Measurements from ENCODE around the gene SHTN1.

SHTN1 gene

DNA sequence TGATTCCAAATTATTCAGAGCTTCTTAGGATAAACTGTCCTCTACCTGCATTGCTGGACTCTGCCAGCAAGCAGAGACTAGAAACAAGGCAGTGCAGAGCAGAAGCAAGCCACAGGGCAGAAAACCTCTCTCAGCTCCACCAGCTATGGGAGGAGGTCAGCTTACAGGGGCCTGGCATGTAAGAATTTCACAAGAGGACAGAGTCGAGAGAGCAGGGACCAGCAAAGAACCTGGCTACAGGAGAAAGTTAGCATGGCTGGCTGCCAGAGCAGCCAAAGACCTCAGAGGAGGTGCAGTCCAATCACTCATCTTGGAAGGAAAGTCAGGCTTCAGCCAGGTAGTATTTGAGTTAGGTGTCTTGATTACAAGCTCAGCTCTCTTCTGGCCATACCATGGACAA lies 92.8 kb downstream of the SHTN1 start:
- Histone ChIP-seq H3K27me3 (ENCODE audit: control insufficient read depth, insufficient read depth, low read length) (no peaks in the 10 kb centered on the region), H3K36me3 (ENCODE audit: control insufficient read depth, low read depth, low read length) (no peaks in the 10 kb centered on the region), H3K9ac (ENCODE audit: low read length) (no peak overlapping the region), H3K27ac (ENCODE audit: low read length) (no peak overlapping the region), H3K9me3 (ENCODE audit: control insufficient read depth, low read depth, low read length) (no peaks in the 10 kb centered on the region), H3K4me3 (ENCODE audit: low read length) (no peak overlapping the region), H3K4me1 (ENCODE audit: control insufficient read depth, low read depth, low read length) (no peaks in the 10 kb centered on the region)

GRCh38 chr10:116910910-116911309 lies 94.1 kb downstream of the SHTN1 start:
- no peak overlapping the region for H3K9ac ChIP-seq (ENCODE audit: low read length)
- no peak overlapping the region for H3K27ac ChIP-seq (ENCODE audit: low read length)
- H3K9me3 ChIP-seq (ENCODE audit: control insufficient read depth, low read depth, low read length) = no peaks in the 10 kb centered on the region
- H3K36me3 ChIP-seq (ENCODE audit: control insufficient read depth, low read depth, low read length) = no peaks in the 10 kb centered on the region
- H3K27me3 ChIP-seq (ENCODE audit: control insufficient read depth, insufficient read depth, low read length) = no peaks in the 10 kb centered on the region
- H3K4me3 ChIP-seq (ENCODE audit: low read length) = no peak overlapping the region
- no peaks in the 10 kb centered on the region for H3K4me1 ChIP-seq (ENCODE audit: control insufficient read depth, low read depth, low read length)

GRCh38 chr10:116909307-116909706 lies 95.7 kb downstream of the SHTN1 start:
- no peaks in the 10 kb centered on the region for H3K27me3 ChIP-seq (ENCODE audit: control insufficient read depth, insufficient read depth, low read length)
- no peaks in the 10 kb centered on the region for H3K4me1 ChIP-seq (ENCODE audit: control insufficient read depth, low read depth, low read length)
- no peaks in the 10 kb centered on the region for H3K9me3 ChIP-seq (ENCODE audit: control insufficient read depth, low read depth, low read length)
- H3K27ac ChIP-seq (ENCODE audit: low read length) = no peak overlapping the region
- H3K4me3 ChIP-seq (ENCODE audit: low read length) = no peak overlapping the region
- H3K36me3 ChIP-seq (ENCODE audit: control insufficient read depth, low read depth, low read length) = no peaks in the 10 kb centered on the region
- no peak overlapping the region for H3K9ac ChIP-seq (ENCODE audit: low read length)

DNA sequence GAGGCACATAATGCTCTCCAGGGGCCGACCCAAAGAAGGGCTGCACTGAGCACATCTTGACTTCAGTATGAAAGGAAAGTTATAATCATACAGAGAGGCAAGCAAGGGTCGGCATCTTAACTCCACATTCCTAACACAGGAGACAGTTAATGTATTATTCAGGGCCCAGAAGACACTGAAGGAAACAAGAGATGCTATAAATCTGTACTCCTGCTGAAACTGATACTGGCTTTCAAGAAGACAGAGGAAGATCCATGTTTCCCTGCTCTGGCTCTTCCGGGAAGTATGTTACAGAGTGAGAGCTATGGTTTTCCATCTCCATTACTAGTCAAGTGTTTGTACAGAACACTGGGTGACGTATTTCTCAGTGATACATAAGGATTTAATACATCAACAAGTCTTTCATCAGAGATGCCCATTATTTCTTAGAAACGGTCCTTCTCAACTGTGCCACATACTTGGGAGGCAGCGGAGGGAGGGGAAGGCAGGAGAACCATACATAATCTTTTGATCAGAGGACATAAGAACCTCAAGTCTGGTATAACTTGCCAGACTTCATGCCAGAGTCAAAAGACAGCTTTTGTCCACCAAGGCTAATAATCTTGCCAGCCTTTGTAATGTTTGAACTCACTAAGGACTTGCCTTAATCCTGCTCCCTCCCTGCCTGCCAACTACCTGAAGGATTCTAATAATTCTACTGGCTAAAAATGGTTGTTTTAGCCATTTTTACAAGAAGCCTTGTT lies 97.6 kb downstream of the SHTN1 start:
- H3K27me3 ChIP-seq (ENCODE audit: control insufficient read depth, insufficient read depth, low read length) = no peaks in the 10 kb centered on the region
- H3K9me3 ChIP-seq (ENCODE audit: control insufficient read depth, low read depth, low read length) = no peaks in the 10 kb centered on the region
- H3K4me3 ChIP-seq (ENCODE audit: low read length) = no peak overlapping the region

DNA sequence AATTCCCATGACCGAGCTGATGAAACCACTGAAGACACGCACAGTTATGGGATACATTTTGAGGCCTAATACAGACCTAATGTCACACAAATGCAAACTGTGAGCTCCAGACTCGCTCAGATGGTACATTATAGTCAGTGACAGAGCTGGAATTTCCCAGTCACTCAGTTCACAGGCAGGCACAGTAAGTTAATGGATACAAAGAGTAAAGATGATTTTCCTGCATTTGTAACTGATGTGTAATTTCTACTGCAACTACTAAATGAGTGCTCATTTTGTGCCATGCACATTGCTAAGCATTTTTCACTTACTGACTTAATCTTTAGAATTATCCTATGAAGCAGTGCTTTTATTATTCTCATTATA lies 99.2 kb downstream of the SHTN1 start:
- H3K9me3 ChIP-seq (ENCODE audit: control insufficient read depth, low read depth, low read length) = no peaks in the 10 kb centered on the region
- no peak overlapping the region for H3K27ac ChIP-seq (ENCODE audit: low read length)
- H3K4me3 ChIP-seq (ENCODE audit: low read length) = no peak overlapping the region
- no peaks in the 10 kb centered on the region for H3K36me3 ChIP-seq (ENCODE audit: control insufficient read depth, low read depth, low read length)
- H3K4me1 ChIP-seq (ENCODE audit: control insufficient read depth, low read depth, low read length) = no peaks in the 10 kb centered on the region
- no peaks in the 10 kb centered on the region for H3K27me3 ChIP-seq (ENCODE audit: control insufficient read depth, insufficient read depth, low read length)
- H3K9ac ChIP-seq (ENCODE audit: low read length) = no peak overlapping the region

More for the DNA sequence above, 97.6 kb downstream of the SHTN1 start:
- H3K9ac ChIP-seq (ENCODE audit: low read length) = no peak overlapping the region
- no peaks in the 10 kb centered on the region for H3K4me1 ChIP-seq (ENCODE audit: control insufficient read depth, low read depth, low read length)
- H3K27ac ChIP-seq (ENCODE audit: low read length) = no peak overlapping the region
- no peaks in the 10 kb centered on the region for H3K36me3 ChIP-seq (ENCODE audit: control insufficient read depth, low read depth, low read length)

DNA sequence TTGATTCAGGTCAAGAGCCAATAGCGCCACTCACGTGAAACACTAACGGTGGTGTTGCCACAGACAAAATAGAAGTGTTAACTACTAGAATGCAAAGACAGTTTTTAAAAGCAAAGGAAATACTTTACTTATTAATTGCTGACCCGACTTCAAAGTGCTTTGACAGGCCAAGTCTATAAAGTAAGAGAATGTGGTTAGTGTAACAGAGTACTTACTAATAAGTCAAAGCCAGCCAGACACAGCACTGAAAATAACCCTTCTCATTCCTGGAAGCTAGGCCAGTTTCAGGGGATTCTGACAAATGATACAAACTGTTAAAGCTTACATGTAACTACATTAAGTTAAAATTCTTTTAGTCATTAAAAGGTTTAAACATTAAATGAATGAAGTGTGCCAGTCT lies 105.4 kb downstream of the SHTN1 start:
- H3K4me3 ChIP-seq (ENCODE audit: low read length) = no peak overlapping the region
- no peaks in the 10 kb centered on the region for H3K27me3 ChIP-seq (ENCODE audit: control insufficient read depth, insufficient read depth, low read length)
- no peaks in the 10 kb centered on the region for H3K4me1 ChIP-seq (ENCODE audit: control insufficient read depth, low read depth, low read length)
- no peaks in the 10 kb centered on the region for H3K9me3 ChIP-seq (ENCODE audit: control insufficient read depth, low read depth, low read length)
- no peak overlapping the region for H3K9ac ChIP-seq (ENCODE audit: low read length)
- H3K36me3 ChIP-seq (ENCODE audit: control insufficient read depth, low read depth, low read length) = no peaks in the 10 kb centered on the region
- no peak overlapping the region for H3K27ac ChIP-seq (ENCODE audit: low read length)

DNA sequence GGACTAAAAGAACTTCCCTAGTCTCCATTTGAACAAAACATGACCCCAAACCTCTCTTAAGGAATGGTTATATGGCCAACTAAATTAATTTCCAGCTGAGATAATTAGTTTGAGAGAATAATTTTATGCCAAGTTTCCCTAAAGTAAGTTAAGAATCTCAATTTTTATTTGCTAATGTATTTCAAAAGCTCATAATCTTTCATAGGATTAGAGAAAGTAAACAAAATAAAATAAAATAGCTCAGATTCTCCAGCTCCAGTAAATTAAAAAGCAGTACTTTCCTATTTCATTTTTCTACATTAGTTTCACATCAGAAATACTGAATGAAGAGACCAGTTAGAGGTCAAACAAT lies 111.3 kb downstream of the SHTN1 start:
- H3K4me1 ChIP-seq (ENCODE audit: control insufficient read depth, low read depth, low read length) = peaks cover 25% of the 10 kb centered on the region
- H3K9me3 ChIP-seq (ENCODE audit: control insufficient read depth, low read depth, low read length) = no peaks in the 10 kb centered on the region
- H3K27me3 ChIP-seq (ENCODE audit: control insufficient read depth, insufficient read depth, low read length) = no peaks in the 10 kb centered on the region
- H3K4me3 ChIP-seq (ENCODE audit: low read length) = no peak overlapping the region
- H3K9ac ChIP-seq (ENCODE audit: low read length) = no peak overlapping the region
- H3K27ac ChIP-seq (ENCODE audit: low read length) = no peak overlapping the region
- H3K36me3 ChIP-seq (ENCODE audit: control insufficient read depth, low read depth, low read length) = no peaks in the 10 kb centered on the region

GRCh38 chr10:116892907-116893685 lies 111.9 kb downstream of the SHTN1 start:
- Histone ChIP-seq H3K36me3 (ENCODE audit: control insufficient read depth, low read depth, low read length) (no peaks in the 10 kb centered on the region), H3K9ac (ENCODE audit: low read length) (no peak overlapping the region), H3K27me3 (ENCODE audit: control insufficient read depth, insufficient read depth, low read length) (no peaks in the 10 kb centered on the region), H3K4me3 (ENCODE audit: low read length) (no peak overlapping the region), H3K27ac (ENCODE audit: low read length) (no peak overlapping the region), H3K9me3 (ENCODE audit: control insufficient read depth, low read depth, low read length) (no peaks in the 10 kb centered on the region), H3K4me1 (ENCODE audit: control insufficient read depth, low read depth, low read length) (peaks cover 31% of the 10 kb centered on the region)

DNA sequence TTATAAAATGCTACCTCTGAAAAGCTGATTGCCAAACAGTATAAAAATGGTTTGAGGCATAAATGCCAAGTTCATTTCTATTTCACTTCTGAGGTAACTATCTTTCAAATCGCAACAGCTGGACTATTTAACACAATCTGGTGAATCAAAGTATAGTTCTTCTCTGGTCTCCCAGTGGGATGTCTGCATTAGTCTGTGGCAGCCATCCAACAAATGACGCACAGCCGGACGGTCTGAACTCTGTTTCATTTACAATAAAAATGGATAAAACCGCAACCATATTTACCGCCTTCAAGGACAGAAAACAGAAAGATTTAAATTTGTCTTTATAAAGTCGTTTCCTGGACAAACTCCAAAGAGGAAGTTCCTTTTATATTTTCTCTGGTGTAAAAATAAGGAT lies 113.8 kb downstream of the SHTN1 start:
- Histone ChIP-seq H3K36me3 (ENCODE audit: control insufficient read depth, low read depth, low read length) (no peaks in the 10 kb centered on the region), H3K9ac (ENCODE audit: low read length) (no peak overlapping the region), H3K27me3 (ENCODE audit: control insufficient read depth, insufficient read depth, low read length) (no peaks in the 10 kb centered on the region), H3K4me3 (ENCODE audit: low read length) (no peak overlapping the region), H3K4me1 (ENCODE audit: control insufficient read depth, low read depth, low read length) (peaks cover 39% of the 10 kb centered on the region), H3K9me3 (ENCODE audit: control insufficient read depth, low read depth, low read length) (no peaks in the 10 kb centered on the region), H3K27ac (ENCODE audit: low read length) (no peak overlapping the region)

- H3K9ac ChIP-seq (ENCODE audit: low read length) = no peak overlapping the region
- no peak overlapping the region for H3K27ac ChIP-seq (ENCODE audit: low read length)
- H3K36me3 ChIP-seq (ENCODE audit: control insufficient read depth, low read depth, low read length) = no peaks in the 10 kb centered on the region
- no peaks in the 10 kb centered on the region for H3K9me3 ChIP-seq (ENCODE audit: control insufficient read depth, low read depth, low read length)
- H3K4me1 ChIP-seq (ENCODE audit: control insufficient read depth, low read depth, low read length) = peaks cover 35% of the 10 kb centered on the region
- H3K4me3 ChIP-seq (ENCODE audit: low read length) = no peak overlapping the region
- no peaks in the 10 kb centered on the region for H3K27me3 ChIP-seq (ENCODE audit: control insufficient read depth, insufficient read depth, low read length)
These were observed 115.9 kb downstream of the SHTN1 start for GRCh38 chr10:116889066-116889465.

DNA sequence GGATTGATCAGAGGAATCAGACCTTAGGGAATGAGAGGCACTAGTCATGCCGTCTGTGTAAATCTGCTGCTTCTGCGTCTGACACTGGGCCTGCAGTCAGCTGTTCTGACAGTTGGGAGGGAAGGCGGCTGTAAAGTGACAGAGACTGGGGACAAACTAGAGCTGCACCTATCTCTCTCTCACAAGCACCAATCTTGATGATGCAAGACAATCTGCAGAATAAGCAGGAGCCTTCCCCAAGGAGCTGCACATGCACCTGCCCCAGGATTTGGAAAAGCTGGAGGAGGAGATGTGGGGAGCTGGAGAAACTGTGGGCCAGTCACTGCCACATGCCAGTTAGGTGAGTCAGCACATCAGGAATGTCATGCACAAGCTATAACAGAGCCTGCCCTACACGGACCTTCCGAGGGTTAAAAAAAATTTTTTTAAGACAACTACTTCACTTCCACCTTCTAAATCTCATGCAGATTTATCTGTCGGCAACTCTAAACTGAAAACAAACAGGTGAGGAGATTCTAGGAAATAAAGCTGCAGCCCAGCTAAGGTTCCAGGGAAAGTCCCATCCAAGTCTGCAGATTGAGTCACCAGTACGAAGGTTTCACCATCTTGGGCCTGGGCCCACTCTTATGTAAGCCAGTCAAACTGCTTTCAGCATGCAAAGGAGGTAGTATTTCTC lies 116.5 kb downstream of the SHTN1 start:
- peaks cover 29% of the 10 kb centered on the region for H3K4me1 ChIP-seq (ENCODE audit: control insufficient read depth, low read depth, low read length)
- H3K9ac ChIP-seq (ENCODE audit: low read length) = no peak overlapping the region
- no peaks in the 10 kb centered on the region for H3K27me3 ChIP-seq (ENCODE audit: control insufficient read depth, insufficient read depth, low read length)
- no peaks in the 10 kb centered on the region for H3K9me3 ChIP-seq (ENCODE audit: control insufficient read depth, low read depth, low read length)
- H3K36me3 ChIP-seq (ENCODE audit: control insufficient read depth, low read depth, low read length) = no peaks in the 10 kb centered on the region
- H3K27ac ChIP-seq (ENCODE audit: low read length) = no peak overlapping the region
- H3K4me3 ChIP-seq (ENCODE audit: low read length) = no peak overlapping the region

All from iPS-18a (cell line).